DOHH2 (cell line): Measurements from ENCODE around the gene FAM151B.

Source experiments
- CTCF ChIP-seq: fragments of 200-600 bp; sonication (generic); IDR thresholded peaks from one replicate; pipeline ENCODE4 v1.5.1; 2014; ENCODE audit warnings: antibody characterized with exemption, mild to moderate bottlenecking, low read depth, low read length; ENCODE audit not compliant: poor library complexity, severe bottlenecking
- EZH2phosphoT487 ChIP-seq: fragments of 200-600 bp; sonication (generic); IDR thresholded peaks from 2 replicates; pipeline ENCODE4 v1.6.1; 2017; ENCODE audit warnings: borderline replicate concordance, mild to moderate bottlenecking, antibody characterized with exemption, low read length, moderate library complexity, mixed read lengths

GRCh38 chr5:80480354-80480753 lies 7.5 kb upstream of the FAM151B start:
- TF ChIP-seq CTCF, result no peak
- TF ChIP-seq EZH2phosphoT487, result no peak
